HG03432 (cell line): Measurements from ENCODE around the gene TBL3.
A peak's percentile ranks its signal among the peaks of the same experiment; 100 is the strongest.

Experiments used
- ATAC-seq: cut with Tn5 transposase; IDR thresholded peaks from one replicate; pipeline ENCODE4 v1.9.1; 2021; ENCODE audit warnings: mild to moderate bottlenecking, moderate library complexity; ENCODE audit not compliant: unreplicated experiment

Gene TBL3

DNA sequence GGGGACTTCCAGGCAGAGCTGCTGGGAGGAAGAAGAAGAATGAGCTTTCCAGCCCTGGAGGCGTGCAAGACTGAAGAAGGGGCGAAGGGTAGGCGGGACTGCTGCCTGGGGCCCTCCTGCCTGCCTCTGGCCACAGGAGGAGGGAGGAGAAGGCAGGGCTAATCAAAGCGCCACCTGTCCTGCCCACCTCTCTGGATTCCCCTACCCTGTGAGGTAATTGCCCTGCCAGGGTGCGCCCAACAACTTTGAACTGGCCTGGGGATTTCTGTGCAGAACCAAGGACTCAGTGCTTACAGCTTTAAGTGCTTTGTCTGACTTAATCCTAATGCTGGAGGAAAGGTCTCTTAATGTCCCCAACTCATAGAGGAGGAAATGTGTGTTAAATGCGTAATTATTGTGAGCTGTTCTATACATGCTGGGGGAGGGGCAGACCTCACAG is 9.6 kb downstream of the TBL3 start, which contains the start of gene NOXO1:
Gene NOXO1, minus strand, starts transcription at position 72 of the 439 bp plus-strand sequence. CDS start 290 bp downstream, outside the sequence.
- no peak for ATAC-seq

- no peak for ATAC-seq
Observed at GRCh38 chr16:1982013-1982433, 10.2 kb downstream of the TBL3 start.

DNA sequence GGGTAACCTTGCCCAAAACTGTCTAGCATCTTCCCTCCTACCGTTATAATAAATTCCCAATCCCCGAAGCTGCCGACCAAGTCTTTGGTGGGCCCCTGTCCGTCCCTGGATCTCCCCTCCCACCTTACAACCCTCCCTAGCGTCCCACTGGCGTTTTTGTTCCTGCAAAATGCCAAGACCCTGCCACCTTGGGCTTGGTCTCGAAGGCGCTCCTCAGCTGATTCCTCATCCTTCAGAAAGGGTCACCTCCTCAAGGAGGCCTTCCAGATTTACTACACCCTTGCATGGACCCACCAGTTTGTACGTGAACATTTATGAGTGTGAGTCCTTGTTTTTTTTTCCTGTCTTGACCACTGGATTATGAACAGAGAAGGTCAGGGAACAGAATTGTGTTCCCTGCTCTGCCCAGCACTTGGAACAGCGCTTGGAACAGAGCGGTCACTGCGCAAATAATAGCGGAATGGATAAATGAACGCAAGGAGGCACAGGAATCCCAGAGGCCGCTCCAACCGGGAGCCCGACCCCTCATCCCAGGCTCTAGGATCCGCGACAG is 11.2 kb downstream of the TBL3 start:
- no peak for ATAC-seq

DNA sequence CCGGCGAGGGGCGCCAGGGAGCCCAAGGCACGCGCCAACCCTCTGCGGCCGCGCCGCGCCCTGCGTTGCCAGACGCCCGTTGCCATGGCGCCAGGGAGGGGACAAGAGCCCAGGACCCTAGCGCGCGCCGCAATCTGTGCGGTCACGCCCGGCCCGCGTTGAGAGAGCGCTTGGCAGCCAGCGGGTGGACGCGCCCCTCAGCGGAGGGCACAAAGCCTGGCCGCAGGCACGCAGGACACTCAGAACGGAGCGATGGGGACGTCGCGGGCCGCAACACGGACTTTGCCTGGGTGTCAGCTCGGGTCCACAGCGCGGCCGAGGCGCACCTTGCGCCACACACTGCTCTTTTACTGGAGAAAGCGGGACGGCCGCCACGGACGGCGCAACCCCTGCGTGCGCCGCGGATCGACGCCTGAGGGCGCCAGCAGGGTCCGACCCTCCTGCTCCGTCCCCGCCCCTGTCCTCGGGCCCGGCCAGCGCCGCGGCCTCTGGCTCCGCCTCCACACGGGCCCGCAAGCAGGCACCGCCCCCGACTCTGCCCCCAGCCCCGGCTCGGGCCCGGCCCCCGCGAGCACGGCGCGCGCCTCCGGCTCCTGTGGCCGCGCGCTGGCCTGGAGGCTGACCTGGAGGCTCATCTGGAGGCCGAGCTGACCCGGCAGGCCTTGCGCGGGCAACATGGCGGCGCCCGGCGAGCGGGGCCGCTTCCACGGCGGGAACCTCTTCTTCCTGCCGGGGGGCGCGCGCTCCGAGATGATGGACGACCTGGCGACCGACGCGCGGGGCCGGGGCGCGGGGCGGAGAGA is 11.9 kb downstream of the TBL3 start, which contains the start of gene GFER:
Gene GFER, plus strand, starts transcription at position 650 of the 803 bp plus-strand sequence. Its CDS starts 26 bp downstream, at position 676.
- ATAC-seq = peak; percentile 78

DNA sequence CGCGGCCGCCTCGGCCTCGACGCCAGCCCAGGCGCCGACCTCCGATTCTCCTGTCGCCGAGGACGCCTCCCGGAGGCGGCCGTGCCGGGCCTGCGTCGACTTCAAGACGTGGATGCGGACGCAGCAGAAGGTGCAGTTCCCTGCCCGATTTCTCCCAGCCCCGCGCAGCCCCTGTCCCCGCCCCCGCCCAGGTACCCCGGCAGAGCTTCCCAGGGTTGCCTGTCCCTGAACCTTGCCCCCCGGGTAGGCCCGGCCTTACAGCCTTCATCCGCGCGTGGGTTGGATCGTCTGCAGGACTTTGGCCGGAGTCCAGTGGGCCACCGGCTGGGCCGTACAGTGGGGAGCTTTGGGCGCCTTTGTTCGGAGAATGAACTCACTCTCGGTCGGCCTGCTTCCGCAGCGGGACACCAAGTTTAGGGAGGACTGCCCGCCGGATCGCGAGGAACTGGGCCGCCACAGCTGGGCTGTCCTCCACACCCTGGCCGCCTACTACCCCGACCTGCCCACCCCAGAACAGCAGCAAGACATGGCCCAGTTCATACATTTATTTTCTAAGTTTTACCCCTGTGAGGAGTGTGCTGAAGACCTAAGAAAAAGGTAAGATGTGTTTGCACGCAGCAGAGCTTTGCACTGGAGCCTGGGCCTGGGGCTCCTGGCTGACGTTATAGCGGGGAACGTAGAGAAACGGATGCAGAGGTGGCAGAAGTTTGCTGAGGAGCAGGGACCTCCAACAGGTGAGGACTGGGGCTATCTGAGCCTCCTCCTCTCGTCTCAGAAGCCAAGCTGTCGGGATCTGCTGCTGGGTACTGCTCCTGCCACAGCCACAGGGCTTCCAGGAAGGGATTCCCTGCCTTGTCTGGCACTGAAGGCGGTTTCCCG is 12.7 kb downstream of the TBL3 start:
- peak; percentile 5 for ATAC-seq

- no peak for ATAC-seq
Observed at GRCh38 chr16:1985466-1986150, 13.8 kb downstream of the TBL3 start.

- no peak for ATAC-seq
Observed at GRCh38 chr16:1987198-1987597, 15.3 kb downstream of the TBL3 start.

GRCh38 chr16:1989209-1990100 is 17.6 kb downstream of the TBL3 start, which contains the start of gene SYNGR3:
SYNGR3 (plus strand) TSS chr16:1989970; CDS start chr16:1990103, 133 bp downstream.
- no peak for ATAC-seq

GRCh38 chr16:1990101-1990350 is 18.2 kb downstream of the TBL3 start:
- no peak for ATAC-seq

GRCh38 chr16:1990351-1991134 is 18.7 kb downstream of the TBL3 start:
- no peak for ATAC-seq

DNA sequence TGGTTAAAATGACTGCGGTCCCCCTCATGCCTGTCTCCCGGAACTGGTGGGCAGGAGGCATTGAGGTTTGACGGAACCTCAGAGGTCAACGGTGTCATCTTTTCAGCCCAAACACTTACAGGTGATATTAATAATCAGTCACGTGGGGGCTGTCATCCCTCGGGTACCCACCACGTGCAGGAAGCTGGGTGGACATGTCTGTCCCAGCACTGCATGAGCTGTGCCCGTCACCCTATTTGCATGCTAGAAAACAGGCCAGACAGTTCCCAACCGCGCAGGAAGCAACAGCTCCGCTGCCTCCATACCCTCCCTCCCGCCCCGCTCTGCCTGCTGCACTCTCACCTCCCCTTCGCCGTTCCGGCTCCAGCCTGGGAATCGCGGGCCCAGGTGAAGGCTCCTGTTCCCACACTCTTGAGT is 19.3 kb downstream of the TBL3 start:
- ATAC-seq = peak; percentile 35

GRCh38 chr16:1991588-1991947 is 19.7 kb downstream of the TBL3 start:
- no peak for ATAC-seq

GRCh38 chr16:1991948-1992703 is 20.3 kb downstream of the TBL3 start:
- peak; percentile 48 for ATAC-seq

DNA sequence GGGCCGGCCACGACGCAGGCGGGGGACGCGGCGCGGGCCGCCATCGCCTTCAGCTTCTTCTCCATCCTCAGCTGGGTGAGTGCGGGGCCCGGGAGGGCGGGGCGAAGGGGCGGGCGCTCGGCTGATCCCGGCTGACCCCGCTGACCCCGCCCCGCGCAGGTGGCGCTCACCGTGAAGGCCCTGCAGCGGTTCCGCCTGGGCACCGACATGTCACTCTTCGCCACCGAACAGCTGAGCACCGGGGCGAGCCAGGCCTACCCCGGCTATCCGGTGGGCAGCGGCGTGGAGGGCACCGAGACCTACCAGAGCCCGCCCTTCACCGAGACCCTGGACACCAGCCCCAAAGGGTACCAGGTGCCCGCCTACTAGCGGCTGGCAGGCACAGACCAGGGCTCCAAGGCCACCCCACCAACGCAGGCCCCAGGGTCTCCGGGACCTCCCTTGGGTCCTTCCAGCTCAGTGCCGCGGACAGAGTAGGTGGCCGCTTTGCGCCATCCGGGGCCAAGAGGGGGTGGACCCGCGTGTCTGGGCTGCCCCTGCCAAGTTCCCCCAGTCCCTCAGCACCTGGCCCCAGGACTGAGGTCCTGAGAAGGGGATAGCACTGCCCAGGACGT is 21.0 kb downstream of the TBL3 start:
- no peak for ATAC-seq

- no peak for ATAC-seq
Observed at GRCh38 chr16:1993731-1994131, 21.9 kb downstream of the TBL3 start.

DNA sequence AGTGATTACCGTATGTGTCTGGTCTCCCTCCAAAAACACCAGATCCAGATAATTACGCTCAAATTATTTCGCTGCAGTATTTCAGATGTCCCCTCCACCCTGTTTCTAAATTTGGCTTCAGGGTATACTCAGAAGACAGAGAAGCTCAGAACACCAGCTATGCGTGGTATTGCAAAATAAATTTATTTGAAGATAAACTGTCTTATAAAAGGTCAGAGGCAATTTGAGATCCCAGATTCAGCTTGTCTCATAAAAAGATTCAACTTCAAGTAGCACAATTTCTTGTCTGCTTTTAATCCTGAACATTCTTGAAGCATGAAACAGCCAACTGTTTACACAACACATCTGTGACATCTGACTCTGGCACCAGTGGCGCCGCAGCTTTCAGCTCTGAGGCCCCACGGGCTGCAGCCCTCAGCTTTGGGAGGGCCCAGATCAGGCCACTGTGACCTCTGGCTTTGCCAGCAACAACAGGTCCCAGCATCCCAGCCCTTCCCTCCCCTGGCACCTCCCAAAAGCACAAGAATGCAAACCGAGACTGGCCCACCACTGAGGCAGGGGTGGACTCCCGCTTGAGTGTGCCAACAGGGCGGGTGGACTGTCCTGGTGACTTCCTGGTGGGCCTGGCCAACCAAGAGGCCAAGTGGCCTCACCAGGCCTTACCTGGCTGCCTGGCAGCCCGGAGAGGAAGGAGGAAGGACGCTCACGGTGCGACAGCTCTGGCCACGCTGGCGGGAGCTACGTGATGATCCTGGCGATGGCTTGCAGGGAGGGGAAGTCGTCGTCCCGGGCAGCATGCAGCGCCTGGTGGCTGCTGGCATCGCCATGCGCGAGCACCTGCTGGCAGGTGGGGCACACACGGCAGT is 25.9 kb downstream of the TBL3 start:
- no peak for ATAC-seq

GRCh38 chr16:1998360-1998835 is 26.5 kb downstream of the TBL3 start:
- ATAC-seq = no peak
